ENCODE results near the gene CDC42. TPM values are rescaled to one million over a fixed set of nuclear protein-coding genes. Genes with fewer than 3 reads are reported as not detected.

CDC42 gene
- total and polyA plus RNA-seq, 2 of the 4 experiments (the other 2 are of a cell fraction), result 162 to 609 TPM

DNA sequence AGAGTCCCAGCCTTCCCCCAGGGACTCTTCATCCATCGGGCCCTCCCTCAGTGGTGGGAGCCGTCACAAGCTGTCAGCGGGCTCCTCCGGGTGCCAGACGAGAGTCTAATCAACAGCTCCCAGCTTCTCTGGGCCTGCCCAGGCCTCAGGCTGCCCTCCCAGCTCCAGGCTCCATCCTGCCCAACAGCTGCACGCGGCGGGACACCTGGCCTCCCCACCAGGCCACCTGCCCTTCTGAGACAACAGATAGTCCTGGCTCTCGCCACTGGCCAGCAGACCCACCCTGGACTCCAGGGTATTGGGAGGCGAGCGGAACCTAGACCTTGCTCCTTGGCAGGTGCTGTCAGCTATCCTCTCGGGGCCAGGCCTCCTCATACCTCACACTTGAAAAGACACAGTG lies 87.3 kb downstream of the CDC42 start:
- Histone ChIP-seq H3K79me1 (ENCODE audit: low read depth in 1 of 2, low read length in 2 of 2) (no peaks in the 10 kb centered on the region), H3K18ac (ENCODE audit: low read depth, low read length) (no peak overlapping the region), H3K4me2 (ENCODE audit: low read depth, low read length) (no peak overlapping the region), H2BK5ac (ENCODE audit: low read depth, low read length, poor library complexity, severe bottlenecking) (no peak overlapping the region), H2BK15ac (ENCODE audit: low read depth, low read length) (no peak overlapping the region), H2AK5ac (ENCODE audit: low read depth, low read length) (no peak overlapping the region), H4K91ac (ENCODE audit: insufficient read depth, low read depth, low read length) (no peak overlapping the region), H4K20me1 (ENCODE audit: insufficient read depth, low read length) (peaks cover 29% of the 10 kb centered on the region), H2AFZ (replicated peaks; ENCODE audit: low read length, poor library complexity) (no peak overlapping the region), H3K9me3 (ENCODE audit: control insufficient read depth, insufficient read depth, low read length) (no peaks in the 10 kb centered on the region), H3K4me3 (ENCODE audit: insufficient read depth, low read depth, low read length) (no peak overlapping the region), H4K5ac (ENCODE audit: low read depth, low read length) (no peak overlapping the region), H2BK120ac (ENCODE audit: low read depth, low read length) (no peak overlapping the region), H3K27ac (ENCODE audit: insufficient read depth, low read length) (no peak overlapping the region), H3K27me3 (ENCODE audit: control insufficient read depth, insufficient read depth, low read length) (peaks cover 63% of the 10 kb centered on the region), H3K9me1 (ENCODE audit: insufficient read depth, low read length) (peaks cover 4% of the 10 kb centered on the region; the same call in 1 of the 2 replicates), H3K56ac (ENCODE audit: extremely low read depth, insufficient read depth, low read length) (no peak overlapping the region), H3K23ac (ENCODE audit: low read depth, low read length) (no peak overlapping the region), H2BK20ac (ENCODE audit: low read depth, low read length) (no peak overlapping the region), H3K9ac (ENCODE audit: low read depth, low read length) (no peak overlapping the region), H3K36me3 (ENCODE audit: control insufficient read depth, insufficient read depth, low read length) (no peaks in the 10 kb centered on the region), H3K4me1 (ENCODE audit: control insufficient read depth, insufficient read depth, low read length) (peaks cover 3% of the 10 kb centered on the region; the same call in 1 of the 2 replicates), H3K14ac (replicated peaks; ENCODE audit: low read depth, low read length) (no peak overlapping the region), H3K4ac (ENCODE audit: low read depth, low read length) (no peak overlapping the region), H4K8ac (ENCODE audit: low read depth in 2 of 2, low read length in 2 of 2) (no peak overlapping the region), H2AK9ac (replicated peaks; ENCODE audit: low read depth, low read length, poor library complexity) (no peak overlapping the region)
- no peak for DNase-seq
- in situ Hi-C loops (cut with MboI; ENCODE audit: low sequenced_read_pairs) (no loop called here), dilution Hi-C loops (cut with HindIII; ENCODE audit: low sequenced_read_pairs, unreplicated experiment) (no loop called here), intact Hi-C loops (cut with micrococcal nuclease) (loop anchor here (10.0 kb wide), 1 partner anchor 135 kb away; no protein-coding TSS in a partner anchor)
- POLR2A ChIA-PET (ENCODE audit: unreplicated experiment), result no interaction called here
- CTCF ChIA-PET, result interaction anchor here (1.1 kb wide), 1 partner anchor 137 kb away, joined by 4 read pairs; no protein-coding TSS in a partner anchor
- no peak for ATAC-seq (ENCODE audit: low read depth)
- 70% methylated on average over 2 of the region's 12 CpGs; no CpG with 5 or more reads in 1 of the 2 experiments for WGBS, 2 experiments (ENCODE audit: extremely low coverage in 2 of 2, insufficient read length in 1 of 2)
- TF ChIP-seq MAFK (IDR thresholded peaks at IDR 0.05; ENCODE audit: low read depth, low read length), result no peak
- TF ChIP-seq RCOR1 (IDR thresholded peaks at IDR 0.05; ENCODE audit: insufficient replicate concordance, low read length), result no peak
- no TSS peak for BruUV-seq (replicated peaks)

Small RNA genes within 50 kb of the gene (microRNA-seq; reads per million reads assigned to microRNA genes)
- not detected for gene RN7SL186P (ENCODE audit: insufficient read depth, insufficient read length)
- not detected for gene RNU6-776P (ENCODE audit: insufficient read depth, insufficient read length)

Small RNA genes within 50 kb of the gene (small RNA-seq; reads per million reads assigned to genes)
- gene RN7SL186P, result 0 reads per million in 5 experiments
- gene RNU6-776P, result 0 reads per million in 5 experiments

Other genes with a start within 250 kb of the CDC42 start
- gene LDLRAD2, start 240.4 kb upstream of the CDC42 start, total RNA-seq (2012; rRNA removed), result not detected in 2 replicates
- gene LDLRAD2, start 240.4 kb upstream of the CDC42 start, polyA plus RNA-seq (2012; rRNA removed), result 0.05 TPM in 1 of 2 replicates, not detected in the other
- 15.8 and 23.3 TPM in 2 replicates for gene HSPG2, start 115.4 kb upstream of the CDC42 start, total RNA-seq (2012; rRNA removed)
- gene HSPG2, start 115.4 kb upstream of the CDC42 start, polyA plus RNA-seq (2012; rRNA removed), result 94.0 and 104 TPM in 2 replicates
- gene CELA3B, start 75.7 kb upstream of the CDC42 start, total RNA-seq (2012; rRNA removed), result not detected in 2 replicates
- gene CELA3B, start 75.7 kb upstream of the CDC42 start, polyA plus RNA-seq (2012; rRNA removed), result not detected in 2 replicates
- gene CELA3A, start 51.1 kb upstream of the CDC42 start, total RNA-seq (2012; rRNA removed), result not detected in 2 replicates
- not detected in 2 replicates for gene CELA3A, start 51.1 kb upstream of the CDC42 start, polyA plus RNA-seq (2012; rRNA removed)
- gene WNT4, start 90.4 kb downstream of the CDC42 start, total RNA-seq (2012; rRNA removed), result not detected in 2 replicates
- gene WNT4, start 90.4 kb downstream of the CDC42 start, polyA plus RNA-seq (2012; rRNA removed), result not detected in 2 replicates

All from IMR-90 (cell line).